Stimulated activated naive CD4-positive, alpha-beta T cell treated with Interleukin-2 at 50 U/mL for 16 hours (primary cell): ENCODE data around the gene ZNF341.

Source experiments
- DNase-seq: peaks from one replicate; lab custom pipeline; 2025; lab: John Stamatoyannopoulos, UW

The ZNF341 gene

GRCh38 chr20:33702861-33703260, 28.9 kb upstream of the ZNF341 start:
- DNase-seq: no peak

GRCh38 chr20:33703498-33704137, 28.2 kb upstream of the ZNF341 start:
- DNase-seq: no peak

- DNase-seq: no peak
Measured at GRCh38 chr20:33704197-33704924, 27.4 kb upstream of the ZNF341 start.

- DNase-seq: no peak
Measured at GRCh38 chr20:33707668-33708067, 24.1 kb upstream of the ZNF341 start.

GRCh38 chr20:33709398-33709797, 22.4 kb upstream of the ZNF341 start:
- no peak for DNase-seq

GRCh38 chr20:33709905-33710541, 21.8 kb upstream of the ZNF341 start:
- DNase-seq: no peak

DNA sequence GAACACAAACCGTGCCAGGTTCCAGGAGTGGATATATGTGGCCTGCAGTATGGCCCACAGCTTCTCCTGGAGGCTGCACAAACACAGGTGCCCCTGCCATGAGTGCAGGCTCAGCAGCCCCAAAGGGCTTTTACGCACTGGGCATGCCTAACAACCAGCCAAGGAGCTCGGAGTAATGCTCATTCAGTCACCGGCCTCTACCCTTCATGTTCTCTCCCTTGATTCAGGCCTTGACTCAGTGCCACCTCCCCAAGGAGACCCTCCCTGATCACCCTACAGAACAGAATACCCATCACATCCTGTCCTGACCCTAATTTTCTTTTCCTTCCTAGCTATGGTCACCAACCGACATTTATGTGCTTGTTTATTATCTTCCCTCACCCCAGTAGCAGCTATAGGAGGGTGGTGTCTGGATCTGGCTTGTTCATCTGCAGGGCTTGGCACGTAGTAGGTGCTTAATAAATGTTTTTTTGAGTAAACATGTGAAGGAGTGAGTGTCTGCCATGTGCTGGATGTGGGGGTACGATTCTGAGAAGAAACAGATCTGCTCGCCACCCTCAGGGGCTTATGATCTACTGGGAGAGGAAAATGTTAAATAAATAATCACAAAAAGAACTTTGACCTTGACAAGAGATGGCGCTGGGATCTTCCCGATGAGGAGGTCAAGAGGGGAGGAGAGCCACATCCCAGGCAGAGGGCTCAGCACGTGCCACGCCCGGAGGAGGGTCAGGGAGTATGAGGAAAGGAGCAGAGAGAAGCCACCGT, 20.9 kb upstream of the ZNF341 start:
- no peak for DNase-seq

DNA sequence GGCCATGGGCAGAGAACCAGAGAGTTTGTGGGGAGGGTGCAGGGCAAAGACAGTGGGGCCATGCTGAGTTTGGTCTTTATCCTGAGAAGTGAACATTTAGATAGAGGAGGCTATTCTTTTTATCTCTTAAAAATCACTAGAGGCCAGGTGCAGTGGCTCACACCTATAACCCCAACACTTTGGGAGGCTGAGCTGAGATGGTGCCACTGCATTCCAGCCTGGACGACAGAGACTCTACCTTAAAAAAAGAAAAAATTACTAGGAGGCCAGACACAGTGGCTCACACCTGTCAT, 20.4 kb upstream of the ZNF341 start:
- DNase-seq: no peak

GRCh38 chr20:33713865-33714367, 17.9 kb upstream of the ZNF341 start:
- DNase-seq: no peak

GRCh38 chr20:33716498-33716897, 15.3 kb upstream of the ZNF341 start:
- no peak for DNase-seq

DNA sequence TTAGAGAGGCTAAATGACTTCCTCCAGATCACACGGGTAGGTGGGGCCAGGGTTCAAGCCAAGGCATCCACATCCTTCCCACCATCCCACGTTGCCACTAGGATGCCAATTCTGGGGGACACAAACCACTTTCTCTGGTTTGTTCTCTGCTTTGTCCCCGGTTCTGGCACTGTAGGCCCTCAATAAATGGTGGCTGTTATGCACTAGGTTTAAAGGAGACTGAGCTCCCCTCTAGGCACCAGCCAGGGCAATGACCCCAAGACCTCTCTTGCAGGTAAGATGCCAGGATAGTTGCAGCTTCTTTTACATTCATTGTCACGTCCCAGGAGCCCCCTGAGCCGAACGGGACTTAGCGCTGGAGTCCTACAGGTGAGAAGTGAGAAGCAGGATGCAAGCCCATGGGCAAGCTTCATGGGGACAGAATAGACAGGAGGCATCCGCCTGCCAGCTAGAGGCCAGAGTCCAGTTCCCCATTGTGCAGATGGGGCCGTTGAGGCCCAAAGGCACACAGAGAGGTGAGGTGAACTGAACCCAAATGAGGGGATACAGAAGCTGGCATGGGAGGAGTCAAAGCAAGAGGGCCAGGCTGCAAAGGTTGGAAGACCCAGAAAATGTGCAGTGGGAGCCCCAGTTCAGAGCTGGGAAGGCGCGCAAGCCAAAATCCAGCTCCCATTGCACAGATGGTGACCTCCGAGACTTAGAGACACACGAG, 12.4 kb upstream of the ZNF341 start:
- no peak for DNase-seq

GRCh38 chr20:33719989-33720709, 11.6 kb upstream of the ZNF341 start, which contains the start of gene PXMP4:
Gene PXMP4, minus strand, starts transcription at chr20:33720310. Its CDS starts 103 bp downstream, at chr20:33720207.
- peak; percentile 86 for DNase-seq

DNA sequence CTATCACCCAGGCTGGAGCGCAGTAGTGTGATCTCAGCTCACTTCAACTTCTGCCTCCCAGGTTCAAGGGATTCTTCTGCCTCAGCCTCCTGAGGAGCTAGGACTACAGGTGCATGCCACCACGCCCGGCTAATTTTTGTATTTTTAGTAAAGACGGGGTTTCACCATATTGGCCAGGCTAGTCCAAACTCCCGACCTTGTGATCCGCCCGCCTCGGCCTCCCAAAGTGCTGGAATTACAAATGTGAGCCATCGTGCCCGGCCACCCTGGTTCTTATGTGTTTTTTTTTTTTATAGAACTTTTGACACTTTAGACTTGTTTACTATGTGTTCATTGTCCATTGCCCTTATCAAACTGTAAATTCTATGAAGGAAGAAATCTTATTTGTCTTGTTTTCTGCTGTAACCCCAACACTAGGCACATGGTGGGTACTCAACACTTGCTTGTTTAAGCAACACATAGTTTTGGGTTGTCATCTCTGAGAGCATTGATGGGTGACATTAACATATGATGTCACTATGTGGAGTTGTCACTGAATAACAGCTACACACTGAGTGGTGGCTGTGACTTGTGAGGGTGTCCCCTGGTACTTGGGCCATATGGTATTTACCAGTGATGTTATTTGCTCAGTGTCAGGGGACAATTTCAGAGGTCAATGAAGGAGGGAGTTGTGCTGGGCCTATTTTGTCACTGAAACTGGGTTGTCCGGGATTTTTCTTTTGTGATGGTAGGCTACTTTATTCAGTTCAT, 10.2 kb upstream of the ZNF341 start:
- DNase-seq: no peak

GRCh38 chr20:33724439-33725094, 7.2 kb upstream of the ZNF341 start:
- DNase-seq: no peak

DNA sequence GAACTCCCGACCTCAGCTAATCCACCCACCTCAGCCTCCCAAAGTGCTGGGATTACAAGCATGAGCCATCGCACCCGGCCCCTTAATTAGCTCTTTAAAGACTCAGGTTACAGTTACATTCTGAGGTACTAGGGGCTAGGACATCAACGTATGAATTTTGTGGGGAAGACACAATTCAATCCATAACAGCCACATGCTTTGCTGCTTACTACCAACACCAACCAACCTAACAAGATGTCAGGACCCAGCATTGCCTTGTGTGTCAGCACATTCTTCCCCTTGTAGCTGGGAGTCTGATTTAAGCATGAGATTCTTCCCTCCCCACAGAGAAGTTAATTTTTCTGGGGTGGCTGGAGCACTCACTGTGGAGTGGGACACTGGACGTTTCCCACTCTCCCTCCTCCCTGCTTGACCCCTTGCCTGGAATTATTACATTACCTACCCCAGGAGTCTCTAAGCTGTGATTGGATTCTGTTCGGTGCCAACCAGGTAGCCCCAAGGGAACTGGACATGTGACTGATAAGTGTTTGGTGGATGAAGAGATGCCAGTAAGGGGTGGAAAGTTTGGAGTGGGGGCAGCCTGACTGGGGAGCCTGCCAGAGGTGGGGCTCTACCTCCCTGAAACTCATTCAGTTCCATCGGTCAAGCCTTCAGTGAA, 6.1 kb upstream of the ZNF341 start:
- no peak for DNase-seq

GRCh38 chr20:33727115-33727479, 4.7 kb upstream of the ZNF341 start:
- DNase-seq: no peak

- no peak for DNase-seq
Measured at GRCh38 chr20:33727806-33728205, 4.0 kb upstream of the ZNF341 start.

GRCh38 chr20:33728463-33728862, 3.3 kb upstream of the ZNF341 start:
- DNase-seq: no peak

DNA sequence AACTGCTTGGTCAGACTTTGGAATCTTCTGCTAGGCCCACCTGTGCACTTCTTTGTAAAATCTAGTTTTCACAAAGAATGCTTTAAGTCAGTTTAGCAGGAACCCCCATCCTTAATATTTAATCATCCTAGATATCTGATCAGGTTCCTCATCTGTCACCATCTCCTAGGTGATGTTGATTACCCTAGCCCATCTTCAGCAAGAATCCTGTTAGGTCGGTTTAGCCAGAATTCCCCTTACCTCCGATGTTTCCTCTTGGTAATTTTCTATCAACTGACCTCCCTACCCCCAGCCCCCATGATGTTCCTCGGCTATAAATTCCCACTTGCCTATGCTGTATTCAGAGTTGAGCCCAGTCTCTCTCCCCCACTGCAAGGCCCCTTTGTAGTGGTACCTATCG, 2.7 kb upstream of the ZNF341 start:
- no peak for DNase-seq
